Measurements from ENCODE around the gene DUSP28. TPM values are rescaled to one million over a fixed set of nuclear protein-coding genes. Genes with fewer than 3 reads are reported as not detected.

The DUSP28 gene
- total and polyA plus RNA-seq, 2 experiments from 2014 or later = 2.7 to 4.3 TPM

GRCh38 chr2:240523451-240524281 is 36.5 kb upstream of the DUSP28 start:
- no peaks in the 10 kb centered on the region for H3F3A ChIP-seq (replicated peaks; ENCODE audit: low read depth)
- H3K4me2 ChIP-seq = no peak overlapping the region
- H3K4me3 ChIP-seq = no peak overlapping the region
- peaks cover 3% of the 10 kb centered on the region; the same call in 1 of the 2 replicates for H3K9me2 ChIP-seq (ENCODE audit: insufficient read depth)
- Mint-ChIP-seq H3K36me3 (ENCODE audit: low read depth) (peaks cover 57% of the 10 kb centered on the region), H3K27me3 (ENCODE audit: insufficient read depth, low read depth, poor library complexity) (peaks cover 22% of the 10 kb centered on the region), H3K9me3 (peaks cover 58% of the 10 kb centered on the region), H3K4me1 (peaks cover 19% of the 10 kb centered on the region), H3K4me3 (no peak overlapping the region), H3K27ac (no peak overlapping the region)
- H3K27ac ChIP-seq (ENCODE audit: low read depth) = no peak overlapping the region
- H3K36me3 ChIP-seq (ENCODE audit: insufficient read depth) = no peaks in the 10 kb centered on the region
- H3K4me1 ChIP-seq (ENCODE audit: insufficient read depth) = peaks cover 7% of the 10 kb centered on the region
- H3K79me2 ChIP-seq (replicated peaks; ENCODE audit: insufficient read depth) = no peaks in the 10 kb centered on the region
- no peak for ATAC-seq
- no peaks in the 10 kb centered on the region for H4K20me1 ChIP-seq (replicated peaks; ENCODE audit: insufficient read depth)
- peaks cover 14% of the 10 kb centered on the region for H3K27me3 ChIP-seq (ENCODE audit: insufficient read depth)
- no peak overlapping the region for H2AFZ ChIP-seq
- no peak for TF ChIP-seq ZNF462 (CRISPR knock-in tag; IDR thresholded peaks at IDR 0.05)
- no peak for TF ChIP-seq ETS1 (IDR thresholded peaks at IDR 0.05)
- TF ChIP-seq ZNF114 (CRISPR knock-in tag; IDR thresholded peaks at IDR 0.05) = no peak
- no peak for TF ChIP-seq NANOG (IDR thresholded peaks at IDR 0.05; ENCODE audit: borderline replicate concordance)
- no peak for TF ChIP-seq ZNF331 (CRISPR knock-in tag; IDR thresholded peaks at IDR 0.05; ENCODE audit: low read depth)
- no peak for TF ChIP-seq CREB1 (CRISPR knock-in tag; IDR thresholded peaks at IDR 0.05; ENCODE audit: low read depth)
- TF ChIP-seq STAT1 (IDR thresholded peaks at IDR 0.05; ENCODE audit: unreplicated experiment) = no peak
- no peak for TF ChIP-seq POLR2AphosphoS5 (IDR thresholded peaks at IDR 0.05; ENCODE audit: low read depth)
- TF ChIP-seq EZH2phosphoT487 (IDR thresholded peaks at IDR 0.05; ENCODE audit: unreplicated experiment) = no peak
- TF ChIP-seq REST (IDR thresholded peaks at IDR 0.05; ENCODE audit: unreplicated experiment) = no peak
- TF ChIP-seq CTCF (conservative IDR thresholded peaks at IDR 0.05; ENCODE audit: low read depth in 2 of 2) = no peak
- no peak for TF ChIP-seq JUNB (IDR thresholded peaks at IDR 0.05; ENCODE audit: unreplicated experiment)
- no peak for TF ChIP-seq EZH2 (IDR thresholded peaks at IDR 0.05; ENCODE audit: low read depth, unreplicated experiment)
- DNase-seq (ENCODE audit: low spot score) = no peak

All from GM23338 (cell line).